Activated T-helper 1 cell treated with anti-CD3 and anti-CD28 coated beads, Interleukin-12 subunit alpha, Interleukin-12 subunit beta, Interleukin-2, Interleukin-4 antibody, amounts not matched to agents 30 ng/mL and 10 ng/mL and 1 ng/mL, durations not matched to agents 14 hours and 24 hours and 36 hours (primary cell): ENCODE measurements around the gene GTSE1. TPM values are rescaled to one million over a fixed set of nuclear protein-coding genes. Genes with fewer than 3 reads are reported as not detected.

Experiments
- DNase-seq: peaks from one replicate; pipeline ENCODE4 v3.0.0; 2021; ENCODE audit warnings: low spot score
- H3K27ac Mint-ChIP-seq: one replicate; pipeline ENCODE4 v1.8.0; 2021; ENCODE audit warnings: mild to moderate bottlenecking, mixed read lengths
- H3K27me3 Mint-ChIP-seq: one replicate; pipeline ENCODE4 v1.8.0; 2022; ENCODE audit warnings: mild to moderate bottlenecking, moderate library complexity, mixed read lengths; ENCODE audit not compliant: insufficient read depth
- H3K36me3 Mint-ChIP-seq: one replicate; pipeline ENCODE4 v1.8.0; 2021; ENCODE audit warnings: low read depth, mixed read lengths
- H3K4me1 Mint-ChIP-seq: one replicate; pipeline ENCODE4 v1.8.0; 2021; ENCODE audit warnings: low read depth, mixed read lengths
- H3K4me3 Mint-ChIP-seq: one replicate; pipeline ENCODE4 v1.8.0; 2021; ENCODE audit warnings: mild to moderate bottlenecking, moderate library complexity, mixed read lengths
- H3K9me3 Mint-ChIP-seq: one replicate; pipeline ENCODE4 v1.8.0; 2021; ENCODE audit warnings: mixed read lengths
- intact Hi-C: fragments of 100-400 bp; cut with micrococcal nuclease; formaldehyde crosslinking; loops from one replicate; pipeline ENCODE4 v1.15.1; 2024
- total RNA-seq: library from RNA; stranded (reverse); gene quantifications from 2 replicates; pipeline ENCODE4 v1.2.3, GENCODE V29; 2022

Gene GTSE1
- total RNA-seq, 1 donor from 2014 or later: 39.9 TPM

GRCh38 chr22:46280063-46280817 is 16.4 kb upstream of the GTSE1 start:
- Mint-ChIP-seq H3K36me3 (peaks cover 31% of the 10 kb centered on the region), H3K9me3 (no peaks in the 10 kb centered on the region), H3K27me3 (no peaks in the 10 kb centered on the region), H3K27ac (no peak overlapping the region), H3K4me1 (no peaks in the 10 kb centered on the region), H3K4me3 (no peak overlapping the region)
- intact Hi-C loops: no loop called here
- DNase-seq: no peak

DNA sequence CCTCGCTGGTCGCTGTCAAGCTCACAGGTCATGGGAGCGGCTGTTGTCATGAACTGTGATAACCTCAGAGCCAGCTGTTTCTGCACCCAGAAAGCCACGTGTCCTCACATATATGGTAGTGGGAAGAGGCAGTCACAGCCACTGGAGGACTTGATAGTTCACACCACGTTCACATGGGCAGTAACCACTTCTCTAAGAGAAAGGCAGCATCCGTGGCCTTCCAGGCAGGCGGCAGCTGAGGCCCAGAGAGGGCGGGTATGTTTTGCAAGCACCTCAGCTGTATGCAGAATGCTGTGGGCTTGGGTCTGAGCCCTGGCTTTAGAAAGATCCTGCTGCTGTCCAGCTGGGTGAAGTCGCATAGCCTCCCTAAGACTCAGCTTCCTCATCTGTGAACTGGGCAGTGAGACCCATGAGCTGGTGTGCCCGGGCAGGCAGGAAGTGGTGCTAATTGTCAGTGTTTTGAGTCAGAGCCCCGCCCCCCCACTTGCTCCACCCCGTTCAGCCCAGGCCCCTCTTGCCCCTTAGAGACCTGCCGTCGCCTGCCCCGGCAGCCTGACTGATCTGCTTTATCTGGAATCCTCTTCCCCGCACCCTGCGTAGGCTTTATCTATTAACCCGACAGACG is 15.6 kb upstream of the GTSE1 start:
- Mint-ChIP-seq H3K36me3 (peaks cover 25% of the 10 kb centered on the region), H3K9me3 (no peaks in the 10 kb centered on the region), H3K27ac (no peak overlapping the region), H3K27me3 (no peaks in the 10 kb centered on the region), H3K4me1 (no peaks in the 10 kb centered on the region), H3K4me3 (no peak overlapping the region)
- DNase-seq: no peak
- intact Hi-C loops: no loop called here

DNA sequence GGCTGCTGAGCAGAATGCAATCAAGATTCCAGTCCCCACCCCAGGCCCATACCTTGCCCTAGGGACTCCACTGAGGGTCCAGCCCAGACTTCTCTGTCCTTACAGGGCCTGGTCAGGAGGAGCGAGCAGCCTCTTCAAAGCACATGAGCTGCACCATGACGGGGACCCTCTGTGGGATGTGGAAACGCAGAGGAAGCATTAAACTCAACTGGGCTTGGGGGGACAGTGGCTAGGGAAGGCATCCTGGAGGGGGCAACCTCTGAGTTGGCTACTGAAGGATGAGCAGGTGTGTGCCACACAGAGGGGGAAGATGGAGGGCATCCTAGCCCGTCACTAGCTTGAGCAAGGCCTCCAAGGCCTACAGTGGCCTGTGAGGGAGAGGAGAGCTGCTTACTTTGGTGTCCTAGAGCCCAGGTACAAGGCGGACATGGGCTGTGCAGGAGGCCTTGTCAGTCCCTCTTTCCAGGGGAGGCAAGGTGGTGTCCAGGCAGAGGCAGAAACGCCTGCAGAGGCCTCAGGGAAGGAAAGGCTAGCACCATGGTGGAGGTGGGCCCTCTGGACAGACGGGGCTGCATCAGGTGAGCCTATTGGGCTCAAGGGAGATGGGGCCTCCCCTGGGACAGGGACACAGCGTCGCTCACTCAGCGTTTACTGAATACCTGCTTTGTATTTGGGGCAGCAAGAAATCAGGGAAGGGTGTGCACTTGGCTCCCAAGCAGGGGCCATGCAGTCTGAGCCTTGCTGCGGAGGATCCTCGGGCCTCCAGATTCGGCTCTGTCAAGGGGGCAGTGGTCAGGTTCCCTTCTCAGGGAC is 14.6 kb upstream of the GTSE1 start:
- peaks cover 24% of the 10 kb centered on the region for H3K36me3 Mint-ChIP-seq
- no peaks in the 10 kb centered on the region for H3K4me1 Mint-ChIP-seq
- H3K9me3 Mint-ChIP-seq: no peaks in the 10 kb centered on the region
- no peak overlapping the region for H3K4me3 Mint-ChIP-seq
- no peak for DNase-seq
- intact Hi-C loops: no loop called here
- H3K27ac Mint-ChIP-seq: no peak overlapping the region
- H3K27me3 Mint-ChIP-seq: no peaks in the 10 kb centered on the region

DNA sequence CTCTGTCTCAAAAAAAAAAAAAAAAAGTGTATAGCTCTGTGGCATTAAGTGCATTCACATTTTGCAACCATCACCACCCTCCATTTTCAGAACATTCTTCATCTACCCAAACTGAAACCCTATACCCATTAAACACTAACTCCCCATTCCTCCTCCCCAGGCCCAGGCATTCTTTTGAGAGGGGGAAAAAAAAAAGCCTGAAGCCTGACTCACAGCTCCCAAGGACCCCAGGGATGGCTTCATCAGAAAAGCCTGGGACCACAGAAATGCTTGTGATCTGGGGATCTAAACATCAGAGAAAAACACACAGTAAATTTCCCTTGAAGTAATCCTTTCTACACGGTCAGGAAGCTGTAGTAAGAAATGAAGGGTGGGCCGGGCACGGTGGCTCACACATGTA is 10.7 kb upstream of the GTSE1 start:
- H3K27me3 Mint-ChIP-seq: no peaks in the 10 kb centered on the region
- peaks cover 12% of the 10 kb centered on the region for H3K4me1 Mint-ChIP-seq
- DNase-seq: no peak
- no peak overlapping the region for H3K4me3 Mint-ChIP-seq
- no peaks in the 10 kb centered on the region for H3K9me3 Mint-ChIP-seq
- no peak overlapping the region for H3K27ac Mint-ChIP-seq
- H3K36me3 Mint-ChIP-seq: peaks cover 28% of the 10 kb centered on the region
- intact Hi-C loops: no loop called here

- peaks cover 26% of the 10 kb centered on the region for H3K36me3 Mint-ChIP-seq
- H3K4me1 Mint-ChIP-seq: peaks cover 12% of the 10 kb centered on the region
- no peaks in the 10 kb centered on the region for H3K9me3 Mint-ChIP-seq
- DNase-seq: no peak
- peak overlapping the region; percentile 73 for H3K27ac Mint-ChIP-seq
- intact Hi-C loops: no loop called here
- H3K27me3 Mint-ChIP-seq: no peaks in the 10 kb centered on the region
- peak overlapping the region; percentile 79 for H3K4me3 Mint-ChIP-seq
These were observed 9.5 kb upstream of the GTSE1 start for GRCh38 chr22:46286941-46287872.

GRCh38 chr22:46287873-46288751 is 8.6 kb upstream of the GTSE1 start:
- intact Hi-C loops: no loop called here
- Mint-ChIP-seq H3K4me3 (peak overlapping the region; percentile 79), H3K9me3 (no peaks in the 10 kb centered on the region), H3K4me1 (peaks cover 12% of the 10 kb centered on the region), H3K27me3 (no peaks in the 10 kb centered on the region), H3K27ac (peak overlapping the region; percentile 73), H3K36me3 (peaks cover 33% of the 10 kb centered on the region)
- DNase-seq: peak; percentile 15

- H3K4me1 Mint-ChIP-seq: peaks cover 12% of the 10 kb centered on the region
- no peak overlapping the region for H3K4me3 Mint-ChIP-seq
- no peak overlapping the region for H3K27ac Mint-ChIP-seq
- no peak for DNase-seq
- H3K9me3 Mint-ChIP-seq: no peaks in the 10 kb centered on the region
- H3K27me3 Mint-ChIP-seq: no peaks in the 10 kb centered on the region
- intact Hi-C loops: no loop called here
- H3K36me3 Mint-ChIP-seq: peaks cover 36% of the 10 kb centered on the region
These were observed 7.8 kb upstream of the GTSE1 start for GRCh38 chr22:46288846-46289243.

GRCh38 chr22:46289244-46289891 is 7.3 kb upstream of the GTSE1 start:
- Mint-ChIP-seq H3K27ac (no peak overlapping the region), H3K36me3 (peaks cover 31% of the 10 kb centered on the region), H3K27me3 (no peaks in the 10 kb centered on the region), H3K4me3 (no peak overlapping the region), H3K9me3 (no peaks in the 10 kb centered on the region), H3K4me1 (peaks cover 12% of the 10 kb centered on the region)
- no peak for DNase-seq
- intact Hi-C loops: no loop called here

- Mint-ChIP-seq H3K27me3 (no peaks in the 10 kb centered on the region), H3K4me1 (peaks cover 18% of the 10 kb centered on the region), H3K9me3 (no peaks in the 10 kb centered on the region), H3K36me3 (peaks cover 29% of the 10 kb centered on the region), H3K4me3 (no peak overlapping the region), H3K27ac (peak overlapping the region; percentile 20)
- no peak for DNase-seq
- intact Hi-C loops: no loop called here
These were observed 6.4 kb upstream of the GTSE1 start for GRCh38 chr22:46290121-46290842.

DNA sequence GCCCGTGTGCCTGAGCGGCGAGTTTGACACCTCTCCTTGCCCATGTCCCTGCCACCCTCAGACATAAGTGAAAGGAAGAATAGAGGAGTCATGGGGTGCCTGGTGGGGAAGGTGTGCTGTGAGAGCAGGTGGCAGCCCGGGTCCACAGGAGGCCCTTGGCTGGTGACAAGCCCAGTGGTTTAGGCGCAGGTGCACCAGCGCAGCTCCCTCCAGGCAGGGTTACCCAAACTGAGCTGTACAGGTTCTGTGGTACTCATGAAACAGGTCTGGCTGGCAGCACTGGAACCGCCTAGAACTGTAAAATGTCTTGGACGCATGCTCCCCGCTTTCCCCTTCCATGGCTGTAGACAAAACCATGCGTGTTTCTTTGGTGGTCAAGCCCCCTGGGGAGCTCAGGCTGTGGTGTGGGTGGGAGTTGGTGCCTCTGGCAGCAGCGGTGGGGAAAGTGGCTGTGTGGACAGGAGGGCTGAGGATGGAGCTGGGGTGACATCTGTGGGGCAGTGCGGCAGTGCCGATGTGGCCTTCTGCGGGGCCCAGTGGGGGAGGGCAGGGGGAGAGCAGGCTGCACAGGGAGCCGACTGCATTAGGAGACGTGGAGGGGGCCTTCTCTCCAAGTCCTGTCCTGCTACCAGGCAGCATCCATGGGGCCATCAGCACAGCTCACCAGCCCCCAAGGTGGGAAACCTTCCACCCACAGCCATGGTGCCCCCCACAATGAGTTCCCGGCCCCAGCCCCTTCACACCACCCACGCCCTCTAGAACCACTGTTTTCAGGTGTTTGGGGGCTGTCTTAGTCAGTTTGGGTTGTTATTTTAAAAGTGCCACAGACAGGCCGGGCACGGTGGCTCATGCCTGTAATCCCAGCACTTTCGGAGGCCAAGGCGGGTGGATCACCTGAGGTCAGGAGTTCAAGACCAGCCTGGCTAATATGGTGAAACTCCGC is 5.6 kb upstream of the GTSE1 start:
- intact Hi-C loops: no loop called here
- peaks cover 26% of the 10 kb centered on the region for H3K36me3 Mint-ChIP-seq
- no peaks in the 10 kb centered on the region for H3K27me3 Mint-ChIP-seq

More for the DNA sequence above, 5.6 kb upstream of the GTSE1 start:
- Mint-ChIP-seq H3K4me3 (no peak overlapping the region), H3K9me3 (no peaks in the 10 kb centered on the region), H3K4me1 (peaks cover 26% of the 10 kb centered on the region), H3K27ac (no peak overlapping the region)
- DNase-seq: no peak
